Bronchial epithelial cell (primary cell): ENCODE results near the gene LAMA5. TPM values are rescaled to one million over a fixed set of nuclear protein-coding genes. Genes with fewer than 3 reads are reported as not detected.

Source experiments
- DNase-seq: peaks from one replicate; pipeline ENCODE4 v3.0.0-alpha.2; 2010; ENCODE audit warnings: low read depth
- FAIRE-seq: peaks from 2 replicates; lab custom pipeline; 2011; peaks lifted over from hg19 to GRCh38; lab: Jason Lieb, UNC
- H3K27me3 ChIP-seq: 2 replicates; pipeline ENCODE4 v1.5.1; 2011; ENCODE audit warnings: low read length; ENCODE audit not compliant: control insufficient read depth, insufficient read depth
- H3K36me3 ChIP-seq: 2 replicates; pipeline ENCODE4 v1.5.1; 2011; ENCODE audit warnings: low read length; ENCODE audit not compliant: control insufficient read depth, insufficient read depth
- H3K4me3 ChIP-seq: 2 replicates; pipeline ENCODE4 v1.5.1; 2011; ENCODE audit warnings: mild to moderate bottlenecking, low read depth, low read length, control low read depth
- CTCF ChIP-seq: IDR thresholded peaks from 2 replicates; pipeline ENCODE4 v1.5.1; 2011; ENCODE audit warnings: mild to moderate bottlenecking, moderate library complexity, low read length, control low read depth, inconsistent platforms; ENCODE audit not compliant: insufficient read depth, severe bottlenecking
- total RNA-seq: library from RNA; depleted of rRNA; stranded (reverse); fragments of >200 nt; gene quantifications from 2 replicates; pipeline ENCODE4 v1.2.1, GENCODE V29; 2014

LAMA5 gene
- total RNA-seq, 1 donor from 2014 or later = 61.6 TPM

- Histone ChIP-seq H3K27me3 (no peaks in the 10 kb centered on the region), H3K36me3 (peaks cover 64% of the 10 kb centered on the region), H3K4me3 (no peak overlapping the region)
- DNase-seq (no peak), FAIRE-seq (no peak)
- TF ChIP-seq CTCF = no peak
Measured at GRCh38 chr20:62323980-62324906, 42.9 kb downstream of the LAMA5 start.

- peaks cover 56% of the 10 kb centered on the region for H3K36me3 ChIP-seq
- DNase-seq (no peak), FAIRE-seq (no peak)
- TF ChIP-seq CTCF = no peak
- no peak overlapping the region for H3K4me3 ChIP-seq
- H3K27me3 ChIP-seq = no peaks in the 10 kb centered on the region
Measured at GRCh38 chr20:62323146-62323979, 43.7 kb downstream of the LAMA5 start.

GRCh38 chr20:62322492-62323041 lies 44.5 kb downstream of the LAMA5 start:
- FAIRE-seq (no peak), DNase-seq (no peak)
- no peak for TF ChIP-seq CTCF
- no peaks in the 10 kb centered on the region for H3K27me3 ChIP-seq
- no peak overlapping the region for H3K4me3 ChIP-seq
- H3K36me3 ChIP-seq = peaks cover 50% of the 10 kb centered on the region

GRCh38 chr20:62321975-62322374 lies 45.1 kb downstream of the LAMA5 start:
- FAIRE-seq (no peak), DNase-seq (no peak)
- Histone ChIP-seq H3K4me3 (no peak overlapping the region), H3K36me3 (peaks cover 49% of the 10 kb centered on the region), H3K27me3 (no peaks in the 10 kb centered on the region)
- no peak for TF ChIP-seq CTCF

GRCh38 chr20:62321521-62321948 lies 45.6 kb downstream of the LAMA5 start:
- Histone ChIP-seq H3K27me3 (no peaks in the 10 kb centered on the region), H3K4me3 (no peak overlapping the region), H3K36me3 (peaks cover 49% of the 10 kb centered on the region)
- DNase-seq (peak; percentile 26), FAIRE-seq (no peak)
- TF ChIP-seq CTCF = no peak
